Neural progenitor cell (in vitro differentiated cells): ENCODE data around the gene RIC3. TPM values are rescaled to one million over a fixed set of nuclear protein-coding genes. Genes with fewer than 3 reads are reported as not detected.
A peak's percentile ranks its signal among the peaks of the same experiment; 100 is the strongest.

ENCODE experiments used
- DNase-seq: peaks from one replicate; pipeline ENCODE4 v3.0.0-alpha.2; 2016; ENCODE audit warnings: low spot score
- H2AFZ ChIP-seq: fragments of 200-600 bp; sonication (generic); replicated peaks from 2 replicates; pipeline ENCODE4 v1.6.1; 2016; ENCODE audit warnings: antibody characterized with exemption
- H3F3A ChIP-seq: fragments of 200-600 bp; sonication (generic); 2 replicates; pipeline ENCODE4 v1.6.1; 2016; ENCODE audit warnings: antibody characterized with exemption, low read depth
- H3K27ac ChIP-seq: fragments of 200-600 bp; sonication (generic); 2 replicates; pipeline ENCODE4 v1.5.1; 2016; ENCODE audit warnings: mild to moderate bottlenecking
- H3K27me3 ChIP-seq: fragments of 200-600 bp; sonication (generic); 2 replicates; pipeline ENCODE4 v1.6.1; 2016; ENCODE audit warnings: mild to moderate bottlenecking, moderate library complexity
- H3K36me3 ChIP-seq: fragments of 200-600 bp; sonication (generic); 2 replicates; pipeline ENCODE4 v1.5.1; 2016
- H3K4me1 ChIP-seq: fragments of 200-600 bp; sonication (generic); 2 replicates; pipeline ENCODE4 v1.6.1; 2016; ENCODE audit warnings: mixed run types
- H3K4me2 ChIP-seq: fragments of 200-600 bp; sonication (generic); 2 replicates; pipeline ENCODE4 v1.6.1; 2016
- H3K4me3 ChIP-seq: fragments of 200-600 bp; sonication (generic); 2 replicates; pipeline ENCODE4 v1.5.1; 2016
- H3K79me2 ChIP-seq: fragments of 200-600 bp; sonication (generic); 2 replicates; pipeline ENCODE4 v1.6.1; 2016; ENCODE audit warnings: low read depth
- H3K9ac ChIP-seq: fragments of 200-600 bp; sonication (generic); 2 replicates; pipeline ENCODE4 v1.6.1; 2016
- H3K9me3 ChIP-seq: fragments of 200-600 bp; sonication (generic); 2 replicates; pipeline ENCODE4 v1.5.1; 2016; ENCODE audit warnings: low read depth
- H4K20me1 ChIP-seq: fragments of 200-600 bp; sonication (generic); 2 replicates; pipeline ENCODE4 v1.6.1; 2016; ENCODE audit warnings: low read depth
- H3K27ac Mint-ChIP-seq: 3 replicates; pipeline ENCODE4 v1.8.0; 2021; ENCODE audit warnings: mixed read lengths
- H3K27me3 Mint-ChIP-seq: 2 replicates; pipeline ENCODE4 v1.8.0; 2022; ENCODE audit warnings: low read depth, mild to moderate bottlenecking, inconsistent platforms, moderate library complexity, mixed read lengths; ENCODE audit not compliant: insufficient read depth
- H3K36me3 Mint-ChIP-seq: 3 replicates; pipeline ENCODE4 v1.8.0; 2021; ENCODE audit warnings: mixed read lengths
- H3K4me1 Mint-ChIP-seq: 3 replicates; pipeline ENCODE4 v1.8.0; 2021; ENCODE audit warnings: mixed read lengths
- H3K4me3 Mint-ChIP-seq: 3 replicates; pipeline ENCODE4 v1.8.0; 2021; ENCODE audit warnings: mild to moderate bottlenecking, moderate library complexity, mixed read lengths
- H3K9me3 Mint-ChIP-seq: 3 replicates; pipeline ENCODE4 v1.8.0; 2020; ENCODE audit warnings: mixed read lengths
- EZH2 ChIP-seq: fragments of 200-600 bp; sonication (generic); IDR thresholded peaks from 2 replicates; pipeline ENCODE4 v1.6.1; 2017; ENCODE audit warnings: antibody characterized with exemption, mild to moderate bottlenecking, moderate library complexity
- EZH2phosphoT487 ChIP-seq: fragments of 200-600 bp; sonication (generic); IDR thresholded peaks from 2 replicates; pipeline ENCODE4 v1.6.1; 2017; ENCODE audit warnings: antibody characterized with exemption
- total RNA-seq: library from RNA; depleted of rRNA; stranded (reverse); fragments of >200 nt; gene quantifications from 2 replicates; pipeline ENCODE4 v1.2.3, GENCODE V29; 2015; ENCODE audit warnings: low replicate concordance
- TF ChIP-seq, protein P1 (sequence below): fragments of 200-600 bp; sonication (generic); IDR thresholded peaks from 2 replicates; pipeline ENCODE4 v1.5.1; 2017; ENCODE audit warnings: antibody characterized with exemption, mild to moderate bottlenecking

RIC3 gene
- total RNA-seq, 1 donor from 2014 or later = 33.7 TPM

DNA sequence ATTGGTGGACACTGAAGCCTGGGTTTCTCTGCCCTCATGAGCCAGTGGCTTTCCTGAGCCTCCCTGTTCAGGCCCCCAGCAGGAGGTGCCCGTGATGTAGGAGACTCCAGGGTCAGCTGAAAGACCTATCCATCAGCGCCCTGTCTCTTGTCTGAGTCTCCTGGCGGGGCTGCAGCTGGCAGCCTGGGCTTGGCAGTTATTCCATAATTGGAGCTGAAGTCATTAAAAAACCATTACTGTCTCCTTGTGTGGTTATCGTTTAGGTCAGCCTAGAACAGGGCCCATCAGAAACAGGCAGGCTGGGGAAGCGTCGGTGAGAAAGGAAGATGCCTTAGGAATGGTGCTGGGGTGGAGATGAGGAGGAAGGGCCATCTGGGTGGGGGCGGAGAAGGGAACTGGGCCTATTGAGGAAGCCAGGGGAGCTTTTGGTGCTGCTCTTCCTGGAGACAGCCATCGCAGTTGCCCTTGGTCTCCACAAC is 82.8 kb downstream of the RIC3 start:
- Mint-ChIP-seq H3K4me1 (peaks cover 50% of the 10 kb centered on the region), H3K4me3 (no peak overlapping the region), H3K9me3 (no peaks in the 10 kb centered on the region), H3K36me3 (no peaks in the 10 kb centered on the region), H3K27me3 (peaks cover 6% of the 10 kb centered on the region), H3K27ac (no peak overlapping the region)
- H3K4me2 ChIP-seq = no peak overlapping the region
- no peaks in the 10 kb centered on the region for H3K36me3 ChIP-seq
- H3F3A ChIP-seq = peaks cover 18% of the 10 kb centered on the region
- no peak overlapping the region for H2AFZ ChIP-seq
- H3K27ac ChIP-seq = no peak overlapping the region
- peaks cover 46% of the 10 kb centered on the region for H3K4me1 ChIP-seq
- peaks cover 51% of the 10 kb centered on the region for H3K79me2 ChIP-seq
- no peaks in the 10 kb centered on the region for H3K9me3 ChIP-seq
- H3K27me3 ChIP-seq = no peaks in the 10 kb centered on the region
- H3K4me3 ChIP-seq = no peak overlapping the region
- DNase-seq = no peak
- TF ChIP-seq EZH2 = no peak
- TF ChIP-seq, protein P1, sequence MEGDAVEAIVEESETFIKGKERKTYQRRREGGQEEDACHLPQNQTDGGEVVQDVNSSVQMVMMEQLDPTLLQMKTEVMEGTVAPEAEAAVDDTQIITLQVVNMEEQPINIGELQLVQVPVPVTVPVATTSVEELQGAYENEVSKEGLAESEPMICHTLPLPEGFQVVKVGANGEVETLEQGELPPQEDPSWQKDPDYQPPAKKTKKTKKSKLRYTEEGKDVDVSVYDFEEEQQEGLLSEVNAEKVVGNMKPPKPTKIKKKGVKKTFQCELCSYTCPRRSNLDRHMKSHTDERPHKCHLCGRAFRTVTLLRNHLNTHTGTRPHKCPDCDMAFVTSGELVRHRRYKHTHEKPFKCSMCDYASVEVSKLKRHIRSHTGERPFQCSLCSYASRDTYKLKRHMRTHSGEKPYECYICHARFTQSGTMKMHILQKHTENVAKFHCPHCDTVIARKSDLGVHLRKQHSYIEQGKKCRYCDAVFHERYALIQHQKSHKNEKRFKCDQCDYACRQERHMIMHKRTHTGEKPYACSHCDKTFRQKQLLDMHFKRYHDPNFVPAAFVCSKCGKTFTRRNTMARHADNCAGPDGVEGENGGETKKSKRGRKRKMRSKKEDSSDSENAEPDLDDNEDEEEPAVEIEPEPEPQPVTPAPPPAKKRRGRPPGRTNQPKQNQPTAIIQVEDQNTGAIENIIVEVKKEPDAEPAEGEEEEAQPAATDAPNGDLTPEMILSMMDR = no peak
- H3K9ac ChIP-seq = no peak overlapping the region
- H4K20me1 ChIP-seq = peaks cover 60% of the 10 kb centered on the region

DNA sequence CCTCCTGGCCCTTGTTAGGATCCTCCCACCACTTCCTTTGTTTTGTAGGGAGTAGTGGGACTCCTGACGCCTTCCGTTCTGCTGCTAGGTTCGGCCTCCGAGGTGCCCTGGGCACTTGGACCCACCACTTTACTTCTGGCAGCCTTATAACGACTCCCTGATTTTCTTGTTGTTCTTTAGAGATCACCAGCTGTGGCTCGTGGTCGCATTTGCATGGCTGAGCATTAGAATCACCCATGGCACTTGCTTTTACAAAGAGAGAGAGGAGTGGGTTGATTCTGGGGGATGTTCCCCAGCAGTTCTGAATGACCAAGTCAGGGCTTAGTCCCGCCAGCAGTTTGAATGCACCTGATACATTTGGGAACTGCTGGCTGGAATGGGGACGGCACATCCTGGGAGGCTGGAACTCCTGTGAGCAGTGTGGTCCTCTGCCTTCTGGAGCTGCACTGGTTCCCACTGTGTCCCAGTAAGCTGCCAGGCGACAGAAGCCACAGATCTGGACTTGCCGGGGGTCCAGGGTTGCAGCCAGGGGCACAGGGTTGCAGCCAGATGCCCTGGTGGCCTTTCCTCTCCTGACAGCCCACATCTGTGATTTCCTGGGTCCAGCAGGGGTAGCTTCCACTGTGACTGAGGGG is 83.7 kb downstream of the RIC3 start:
- no peak for TF ChIP-seq EZH2phosphoT487
- TF ChIP-seq, protein P1 = no peak
- H3K4me2 ChIP-seq = peak overlapping the region; percentile 9
- DNase-seq = no peak
- peaks cover 46% of the 10 kb centered on the region for H3K4me1 ChIP-seq
- H3K36me3 ChIP-seq = no peaks in the 10 kb centered on the region
- H3K27ac ChIP-seq = no peak overlapping the region
- Mint-ChIP-seq H3K9me3 (no peaks in the 10 kb centered on the region), H3K36me3 (no peaks in the 10 kb centered on the region), H3K4me1 (peaks cover 50% of the 10 kb centered on the region), H3K27ac (no peak overlapping the region), H3K4me3 (no peak overlapping the region), H3K27me3 (peaks cover 8% of the 10 kb centered on the region)
- H4K20me1 ChIP-seq = peaks cover 55% of the 10 kb centered on the region
- H3K4me3 ChIP-seq = no peak overlapping the region
- no peak overlapping the region for H2AFZ ChIP-seq
- no peak overlapping the region for H3K9ac ChIP-seq
- peaks cover 8% of the 10 kb centered on the region for H3K27me3 ChIP-seq
- H3F3A ChIP-seq = peaks cover 18% of the 10 kb centered on the region
- H3K9me3 ChIP-seq = no peaks in the 10 kb centered on the region
- peaks cover 51% of the 10 kb centered on the region for H3K79me2 ChIP-seq

DNA sequence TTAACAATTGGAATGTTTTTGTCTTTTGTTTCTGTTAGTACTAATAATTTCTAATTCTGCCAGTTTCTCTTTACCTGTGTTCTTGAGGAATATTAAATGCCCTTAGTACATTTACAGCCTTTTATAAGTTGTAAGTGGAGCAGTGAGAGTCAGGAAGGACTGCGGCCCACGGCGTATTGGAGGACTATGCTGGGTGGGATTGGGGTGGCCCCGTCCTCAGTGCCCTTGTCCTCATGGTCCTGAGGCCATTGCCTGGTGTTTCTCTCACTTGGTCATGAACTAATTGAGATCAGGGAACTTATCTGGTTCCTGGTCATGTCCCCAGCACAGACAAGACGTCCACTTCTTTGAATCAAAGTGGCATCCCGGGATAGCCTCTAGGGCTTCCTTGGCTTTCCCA is 84.5 kb downstream of the RIC3 start:
- no peaks in the 10 kb centered on the region for H3K9me3 ChIP-seq
- Mint-ChIP-seq H3K27ac (peak overlapping the region; percentile 26), H3K36me3 (no peaks in the 10 kb centered on the region), H3K27me3 (peaks cover 10% of the 10 kb centered on the region), H3K4me3 (peak overlapping the region; percentile 31), H3K4me1 (peaks cover 54% of the 10 kb centered on the region), H3K9me3 (no peaks in the 10 kb centered on the region)
- TF ChIP-seq EZH2phosphoT487 (no peak), EZH2 (no peak)
- TF ChIP-seq, protein P1 = no peak
- no peak overlapping the region for H3K27ac ChIP-seq
- peaks cover 53% of the 10 kb centered on the region for H4K20me1 ChIP-seq
- peaks cover 16% of the 10 kb centered on the region for H3K27me3 ChIP-seq
- no peak overlapping the region for H3K4me2 ChIP-seq
- no peak overlapping the region for H3K4me3 ChIP-seq
- peaks cover 51% of the 10 kb centered on the region for H3K79me2 ChIP-seq
- peaks cover 46% of the 10 kb centered on the region for H3K4me1 ChIP-seq
- no peak overlapping the region for H3K9ac ChIP-seq
- DNase-seq = no peak
- no peaks in the 10 kb centered on the region for H3K36me3 ChIP-seq
- no peak overlapping the region for H2AFZ ChIP-seq
- H3F3A ChIP-seq = peaks cover 18% of the 10 kb centered on the region
